MV-4-11 (cell line): ENCODE data around the gene ASB6.
"Not testable (repeated sequence)": the region's sequence is repeated elsewhere in the genome, so short reads cannot be mapped to it uniquely, and the experiment has no call there.

Source experiments
- DNase-seq: peaks from one replicate; lab custom pipeline; 2025; lab: John Stamatoyannopoulos, UW

ASB6 gene

DNA sequence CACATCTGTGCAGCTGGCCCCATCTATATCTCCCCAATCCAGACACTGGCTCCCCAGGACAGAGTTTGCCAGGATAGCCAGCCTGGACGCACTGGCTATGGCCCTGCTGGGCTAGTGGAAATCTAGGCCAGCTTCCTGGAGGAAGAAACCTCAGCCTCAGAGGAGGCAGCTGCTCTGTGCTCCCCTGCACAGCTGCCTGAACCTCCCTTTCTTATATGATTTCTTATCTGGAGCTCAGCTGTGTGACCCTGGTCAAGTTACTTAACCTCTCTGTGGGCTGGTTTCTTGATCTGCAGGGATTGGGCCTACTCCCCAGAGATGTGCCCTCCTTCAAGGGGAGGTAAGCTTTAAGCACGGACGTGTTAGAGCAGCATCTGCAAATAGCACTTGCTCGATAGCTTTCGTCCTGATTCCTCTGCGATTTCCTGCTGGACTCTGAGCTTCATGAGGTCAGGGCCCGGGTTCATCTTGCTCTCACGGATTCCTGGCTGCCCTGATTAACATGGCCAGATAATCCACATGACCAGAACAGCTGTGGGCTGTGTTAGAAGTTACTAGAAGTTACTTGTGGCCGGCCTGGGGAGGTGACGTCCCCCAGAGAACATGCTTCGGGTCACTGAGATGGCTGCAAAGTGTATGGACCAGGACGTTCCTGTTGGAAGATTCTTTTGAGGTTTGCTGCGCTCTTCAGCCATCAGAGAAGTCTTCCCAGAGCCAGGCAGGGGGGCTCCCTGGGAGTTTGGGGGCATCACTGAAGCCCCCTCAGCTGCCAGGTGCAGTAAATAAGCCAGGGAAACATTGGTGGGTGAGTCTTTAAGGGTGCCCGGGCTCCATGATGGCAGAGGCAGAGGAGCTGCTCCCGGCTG, 35.6 kb downstream of the ASB6 start:
- no peak for DNase-seq

DNA sequence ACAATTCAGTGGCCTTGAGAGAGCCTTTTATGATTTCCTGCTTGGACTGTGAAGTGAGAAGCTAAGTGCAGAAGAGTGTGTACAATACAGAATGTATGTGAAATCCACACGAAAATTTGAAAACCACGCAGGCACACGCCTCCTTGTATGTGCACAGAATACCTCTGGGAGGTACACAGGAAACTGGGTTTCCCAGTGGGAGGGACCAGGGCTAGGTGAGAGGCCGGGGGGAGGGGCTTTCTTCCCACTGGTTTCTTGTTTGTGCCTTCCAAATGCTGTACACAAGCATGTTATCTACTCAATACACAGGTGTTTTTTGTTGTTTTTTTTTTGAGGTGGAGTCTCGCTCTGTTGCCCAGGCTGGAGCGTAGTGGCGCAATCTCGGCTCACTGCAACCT, 37.2 kb downstream of the ASB6 start:
- no peak for DNase-seq

DNA sequence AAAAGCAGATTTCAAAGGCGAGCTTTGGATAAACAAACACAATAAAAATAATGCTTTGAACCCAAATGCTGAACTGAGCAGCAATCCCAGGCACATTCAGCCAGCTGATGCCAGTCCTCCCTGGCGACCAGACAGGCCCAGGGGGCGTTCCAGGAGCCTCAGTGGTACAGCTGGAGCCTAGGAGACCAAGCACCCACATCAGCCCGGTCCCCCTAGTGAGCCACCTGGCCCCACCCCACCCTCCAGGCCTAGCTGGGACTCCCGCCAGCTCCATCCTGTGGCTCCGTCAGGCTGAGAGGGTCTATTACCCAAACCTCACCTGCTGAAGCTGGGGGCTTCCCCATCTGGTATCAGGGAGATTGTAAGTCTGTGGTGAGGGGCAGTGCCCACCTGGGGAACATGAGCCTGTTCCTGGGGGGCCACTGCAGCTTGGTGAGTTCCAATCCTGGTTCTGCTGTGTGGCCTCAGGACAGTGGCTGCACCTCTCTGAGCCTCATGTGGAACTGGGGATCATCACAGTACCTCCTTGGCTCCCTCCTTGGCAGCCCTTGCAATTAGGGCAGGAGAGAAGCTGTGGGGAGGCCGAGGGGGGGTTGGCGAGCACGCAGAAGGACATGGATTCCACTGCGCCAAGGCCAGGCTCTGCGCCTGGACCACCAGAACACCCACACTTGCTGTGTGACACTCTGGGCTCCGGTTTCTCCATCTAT, 37.7 kb downstream of the ASB6 start:
- DNase-seq: no peak

DNA sequence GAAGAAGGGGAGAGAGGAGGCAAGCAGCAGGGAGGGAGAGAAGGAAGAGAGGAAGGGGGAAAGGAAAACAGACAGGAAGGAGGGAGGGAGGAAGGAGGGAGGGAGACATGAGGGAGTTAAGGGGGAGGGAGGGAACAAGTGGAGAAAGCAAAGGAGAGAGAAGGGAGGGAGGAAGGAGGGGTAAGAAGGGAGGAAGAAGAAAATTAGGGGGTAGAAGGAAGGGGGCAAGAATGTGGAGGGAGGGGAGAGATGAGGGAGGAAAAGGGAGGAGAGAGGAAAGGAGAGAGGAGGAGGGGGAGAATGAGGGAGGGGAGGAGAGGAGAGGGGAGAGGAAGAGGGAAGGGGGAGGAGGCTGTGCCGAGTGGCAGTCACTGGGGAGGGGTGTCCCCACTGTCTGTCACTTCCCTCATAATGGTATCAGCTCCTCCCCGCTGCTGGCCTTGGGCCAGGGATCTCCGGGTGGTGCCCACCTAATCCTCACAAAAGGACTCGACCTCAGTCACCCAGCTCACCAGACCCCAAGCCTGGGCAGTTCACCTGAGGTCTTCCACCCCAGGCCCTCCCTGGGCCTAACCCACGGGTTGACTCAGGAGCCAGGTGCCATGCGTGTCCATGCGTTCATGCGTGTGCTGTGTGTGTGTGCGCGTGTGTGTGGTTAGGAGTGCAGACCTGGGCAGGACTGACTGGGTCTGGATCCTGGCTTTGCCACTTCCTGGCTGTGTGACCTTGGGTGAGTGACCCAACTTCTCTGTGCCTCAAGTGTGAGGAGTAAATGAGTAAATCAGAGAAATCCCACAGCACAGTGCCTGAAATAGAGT, 39.1 kb downstream of the ASB6 start:
- DNase-seq: no peak

- DNase-seq: no peak
These were observed 40.8 kb downstream of the ASB6 start for GRCh38 chr9:129601082-129601674.

DNA sequence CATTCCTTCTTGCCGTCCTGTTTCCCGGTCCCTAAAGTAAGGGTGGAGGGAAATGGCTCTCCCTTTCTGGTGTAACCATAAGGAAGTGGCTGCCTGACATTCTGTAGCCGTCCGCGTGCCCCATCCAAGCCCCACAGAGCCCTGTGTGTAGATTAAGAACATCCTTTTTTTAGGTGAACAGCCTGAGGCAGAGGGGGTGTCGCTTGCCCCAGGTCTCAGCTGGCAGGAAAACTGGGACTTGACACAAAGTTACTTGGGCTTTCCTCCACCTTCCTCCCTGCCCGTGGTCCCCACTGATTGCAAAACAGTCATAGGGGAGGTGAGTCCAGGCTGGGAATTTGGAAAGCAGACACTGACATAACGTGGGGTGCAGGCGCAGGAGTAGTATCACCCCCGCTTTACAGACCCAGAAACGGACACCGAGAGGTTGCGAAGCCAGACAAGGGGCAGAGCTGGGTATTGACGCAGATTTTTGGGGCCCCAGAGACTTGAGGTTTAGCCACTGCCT, 43.8 kb downstream of the ASB6 start:
- peak; percentile 45 for DNase-seq

GRCh38 chr9:129597355-129598088, 44.4 kb downstream of the ASB6 start:
- DNase-seq: no peak

DNA sequence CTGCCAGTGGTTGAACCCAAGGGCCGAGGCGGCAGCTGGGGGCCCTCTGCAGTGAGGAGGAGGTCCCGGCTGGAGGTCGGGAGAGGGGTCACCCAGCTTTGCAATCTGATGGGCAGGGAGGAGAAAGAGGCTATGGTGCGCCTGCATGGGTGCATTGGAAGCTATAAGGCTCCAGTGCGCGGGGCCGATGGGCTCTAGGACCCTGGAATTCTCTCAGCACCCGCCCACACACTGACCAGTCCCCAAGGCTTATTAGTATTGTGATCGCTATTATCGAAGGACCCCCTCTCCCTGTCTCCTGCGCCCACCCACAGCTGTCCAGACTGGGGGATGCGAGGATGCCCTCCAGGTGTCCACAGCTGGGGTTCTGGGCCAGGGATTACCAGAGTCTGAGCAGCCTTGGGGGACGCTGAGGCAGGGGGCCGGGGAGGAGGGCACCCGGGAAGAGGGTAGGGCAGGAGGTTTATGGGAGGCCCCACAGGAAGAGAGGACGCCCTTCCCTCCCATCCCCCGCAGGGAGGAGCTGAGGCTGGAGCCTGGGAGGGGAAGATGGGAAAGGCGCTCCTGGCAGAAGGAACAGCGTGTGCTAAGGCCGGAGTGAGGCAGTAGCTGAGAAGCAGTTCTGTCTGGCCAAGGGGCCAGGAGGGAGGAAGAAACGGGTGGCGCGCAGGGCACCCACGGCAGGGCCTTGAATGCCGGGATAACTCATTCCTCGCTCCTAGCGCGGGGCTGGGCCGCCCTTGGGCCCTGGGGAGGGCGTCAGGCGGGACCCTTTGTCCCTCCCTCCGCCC, 45.2 kb downstream of the ASB6 start:
- no peak for DNase-seq

DNA sequence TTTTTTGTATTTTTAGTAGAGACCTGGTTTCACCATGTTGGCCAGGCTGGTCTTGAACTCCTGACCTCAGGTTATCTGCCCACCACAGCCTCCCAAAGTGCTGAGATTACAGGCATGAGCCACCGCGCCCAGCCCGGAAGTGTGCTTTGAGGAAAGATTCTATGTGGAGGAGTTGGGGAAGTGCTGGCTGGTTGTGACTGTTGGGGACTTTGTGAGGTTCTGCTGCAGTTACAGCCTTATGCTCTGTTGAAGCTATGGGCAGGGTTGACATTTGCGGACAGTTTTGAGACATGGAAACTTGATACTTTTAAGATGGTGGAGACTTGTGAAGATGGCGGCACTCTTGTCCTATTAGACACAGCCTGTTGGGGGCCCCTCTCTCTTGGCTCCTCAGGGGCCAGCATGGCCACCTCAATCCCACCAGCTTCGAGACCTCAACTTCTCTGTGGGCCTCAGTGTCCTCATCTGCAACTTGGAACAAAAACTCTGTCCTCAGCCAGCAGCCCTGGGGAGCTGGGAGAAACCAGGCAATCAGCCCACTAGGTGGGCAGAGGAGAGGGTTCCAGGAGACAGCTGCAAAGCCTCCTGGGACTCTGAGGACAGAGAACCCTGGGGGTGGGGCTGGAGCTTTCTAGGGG, 45.9 kb downstream of the ASB6 start:
- peak; percentile 71 for DNase-seq

DNA sequence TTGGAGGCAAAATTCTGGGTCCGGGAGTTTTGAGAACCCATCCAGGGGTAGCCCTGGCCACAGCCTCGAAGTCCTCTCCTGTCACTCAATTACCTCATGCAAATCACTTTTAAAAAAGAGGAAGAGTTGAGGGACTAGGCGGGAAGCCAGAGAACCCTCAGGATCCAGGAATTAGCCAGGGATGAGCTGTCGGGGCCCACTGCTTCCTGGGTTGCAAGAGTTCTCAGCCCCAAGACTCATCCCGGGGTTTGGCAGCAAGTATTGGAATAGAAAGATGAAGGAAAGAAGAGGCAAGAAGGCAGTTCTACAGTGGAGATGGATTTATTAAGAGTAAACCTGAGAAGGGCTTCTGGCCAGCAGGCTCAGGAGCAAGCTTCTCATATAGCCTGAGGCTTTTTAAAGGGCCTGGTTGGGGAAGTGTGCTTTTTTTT, 46.6 kb downstream of the ASB6 start:
- DNase-seq: peak; percentile 56

- no peak for DNase-seq
These were observed 47.3 kb downstream of the ASB6 start for GRCh38 chr9:129594632-129595031.

GRCh38 chr9:129592790-129593189, 49.2 kb downstream of the ASB6 start:
- not testable (repeated sequence) for DNase-seq

DNA sequence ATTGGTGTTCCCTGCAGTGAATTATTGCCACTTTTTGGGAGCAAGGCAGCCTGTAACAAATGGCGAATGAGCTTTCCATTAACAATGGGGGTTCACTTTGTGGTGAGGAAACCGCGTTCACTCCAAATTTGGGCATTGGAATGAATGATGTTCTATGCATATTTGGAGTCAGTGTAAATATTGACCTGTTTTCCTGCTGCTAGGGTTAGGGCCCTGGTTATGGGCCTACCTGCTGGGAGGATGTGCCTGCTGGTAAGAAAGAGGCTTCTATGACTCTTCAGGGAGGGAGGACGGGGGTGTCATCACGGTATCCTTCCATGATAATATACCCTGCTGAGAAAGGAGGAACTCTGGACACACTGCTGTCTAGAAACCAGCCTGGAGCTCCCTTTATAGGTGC, 50.0 kb downstream of the ASB6 start:
- DNase-seq: no peak

- no peak for DNase-seq
These were observed 51.5 kb downstream of the ASB6 start for GRCh38 chr9:129590466-129590865.

DNA sequence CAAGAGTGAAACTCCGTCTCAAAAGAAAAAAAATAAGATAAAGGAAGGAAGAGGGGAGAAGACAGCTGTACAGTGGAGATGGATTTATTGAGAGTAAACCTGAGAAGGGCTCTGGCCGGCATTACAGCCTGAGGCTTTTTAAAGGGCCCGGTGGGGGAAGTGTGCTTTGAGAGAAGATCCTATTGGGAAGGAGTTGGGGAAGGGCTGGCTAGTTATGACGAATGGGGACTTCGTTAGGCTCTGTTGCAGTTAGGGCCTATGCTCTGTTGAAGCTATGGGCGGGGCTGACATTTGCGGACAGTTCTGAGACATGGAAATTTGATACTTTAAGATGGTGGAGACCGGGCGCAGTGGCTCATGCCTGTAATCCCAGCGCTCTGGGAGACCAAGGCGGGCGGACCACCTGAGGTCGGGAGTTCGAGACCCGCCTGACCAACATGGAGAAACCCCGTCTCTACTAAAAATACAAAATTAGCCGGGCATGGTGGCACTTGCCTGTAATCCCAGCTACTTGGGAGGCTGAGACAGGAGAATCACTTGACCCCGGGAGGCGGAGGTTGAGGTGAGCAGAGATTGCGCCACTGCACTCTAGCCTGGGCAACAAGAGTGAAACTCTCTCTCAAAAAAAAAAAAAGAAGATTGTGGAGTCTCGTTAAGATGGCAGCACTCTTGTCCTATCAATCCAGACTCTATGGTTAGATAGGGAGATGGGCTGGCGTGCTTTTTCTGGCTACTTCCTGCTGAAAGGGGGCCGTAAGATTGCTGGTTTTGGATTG, 54.3 kb downstream of the ASB6 start:
- DNase-seq: no peak

DNA sequence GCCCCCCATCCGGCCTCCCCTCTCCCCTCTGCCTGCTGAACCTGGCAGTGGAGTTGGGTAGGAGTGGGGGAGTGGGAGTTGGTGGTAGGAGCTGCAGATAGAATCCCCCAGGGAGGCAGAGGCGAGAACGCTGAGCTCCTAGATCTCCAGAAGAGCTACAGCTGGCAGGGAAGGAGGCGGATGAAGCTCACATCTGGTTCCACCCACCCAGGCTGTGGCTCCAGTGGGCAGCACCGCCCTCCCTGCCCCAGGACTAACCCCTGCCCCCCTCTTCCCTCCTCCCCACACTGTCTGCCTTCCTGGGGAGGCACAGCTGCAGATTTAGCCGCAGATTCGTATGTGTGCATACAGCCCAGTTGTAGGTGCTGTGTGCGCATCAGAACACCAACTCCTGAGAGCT, 55.3 kb downstream of the ASB6 start:
- no peak for DNase-seq

DNA sequence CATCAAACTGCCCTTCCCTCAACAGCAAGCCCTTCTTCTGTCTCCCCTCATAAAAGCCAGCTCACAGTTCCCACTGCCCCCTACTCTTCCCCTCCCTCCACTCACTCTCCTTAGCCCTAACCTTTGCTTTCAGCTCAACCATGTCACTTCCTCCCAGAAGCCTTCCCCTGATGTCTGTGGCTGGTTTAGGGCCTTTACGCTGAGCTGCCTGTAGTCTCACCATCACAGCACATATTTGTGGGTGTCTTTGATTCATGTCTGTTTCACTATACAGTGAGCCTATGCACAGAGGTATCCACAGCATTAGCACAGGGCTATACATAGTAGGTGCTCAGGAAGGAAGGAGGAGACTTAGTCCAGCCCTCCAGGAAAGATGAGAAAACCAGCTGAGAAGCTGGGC, 55.7 kb downstream of the ASB6 start:
- DNase-seq: no peak

GRCh38 chr9:129585352-129585751, 56.6 kb downstream of the ASB6 start:
- DNase-seq: no peak
